NCI-H748 treated with DMSO at 0.1 percent for 48 hours (cell line): ENCODE results near the gene BARHL2.

Experiments used
- DNase-seq: peaks from one replicate; lab custom pipeline; 2025; lab: John Stamatoyannopoulos, UW

Gene BARHL2

DNA sequence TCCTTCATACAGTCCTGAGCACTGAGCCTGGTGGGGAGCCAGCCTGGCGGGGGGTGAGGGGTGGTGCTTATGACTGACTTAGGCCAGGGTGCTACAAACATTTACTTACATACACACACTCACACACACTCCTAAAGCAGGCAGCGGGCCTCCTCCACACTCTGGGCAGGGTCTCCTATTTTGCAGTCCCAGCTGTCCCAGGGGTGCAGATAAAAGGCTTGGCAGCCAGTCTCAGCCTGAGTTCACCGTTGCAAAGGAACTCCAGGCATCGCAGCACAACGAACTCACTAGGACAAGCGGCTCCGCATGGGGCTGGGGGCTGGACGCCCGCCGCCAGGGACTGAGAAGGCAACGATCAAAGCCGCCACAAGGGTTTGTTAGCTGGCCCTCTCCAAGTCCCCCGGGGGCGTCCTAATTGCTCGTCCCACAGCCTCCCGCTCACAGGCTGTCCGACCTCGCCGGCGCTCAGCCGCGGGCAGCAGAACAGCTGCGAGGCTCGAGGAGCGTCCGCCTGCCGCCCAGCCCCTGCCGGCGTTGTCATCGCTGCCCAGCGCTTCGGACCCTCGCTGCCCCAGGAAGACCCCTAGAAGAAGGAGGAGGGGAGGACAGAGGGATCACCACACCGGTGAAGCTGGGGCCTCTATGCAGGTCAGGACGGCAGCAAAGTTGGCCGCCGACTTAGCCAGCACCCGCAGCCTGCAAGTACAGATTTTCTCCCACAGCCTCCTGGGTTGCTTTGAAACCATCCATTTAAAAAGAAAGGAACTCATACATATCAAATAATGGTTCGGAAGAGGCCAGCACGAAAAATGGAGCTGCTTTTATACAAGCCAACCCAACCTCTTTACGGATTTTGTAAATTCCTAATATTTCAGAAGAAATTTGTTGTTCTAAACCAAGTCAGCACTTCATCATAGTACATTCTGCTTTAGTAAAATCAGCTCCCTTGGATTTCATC, 6.2 kb downstream of the BARHL2 start:
- DNase-seq: no peak

DNA sequence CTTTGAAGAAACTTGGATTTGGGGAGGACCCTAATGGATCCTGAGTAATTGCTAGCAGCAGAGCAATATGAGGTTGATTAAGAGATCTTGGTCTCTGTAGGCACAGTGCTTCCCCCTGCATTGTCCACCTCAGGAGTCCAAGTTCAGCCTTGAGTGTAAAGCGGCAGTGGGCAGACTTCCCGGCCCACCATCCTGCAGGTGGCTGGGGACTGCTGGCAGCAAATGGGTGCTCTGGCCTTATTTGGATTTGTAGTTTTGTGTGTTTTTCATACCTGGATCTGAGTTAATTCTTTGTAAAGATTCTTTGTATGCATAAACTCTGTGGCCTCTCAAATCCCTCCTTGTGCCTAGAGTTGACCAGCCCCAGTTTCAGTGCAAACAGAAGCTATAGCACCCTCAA, 7.6 kb downstream of the BARHL2 start:
- DNase-seq: no peak

DNA sequence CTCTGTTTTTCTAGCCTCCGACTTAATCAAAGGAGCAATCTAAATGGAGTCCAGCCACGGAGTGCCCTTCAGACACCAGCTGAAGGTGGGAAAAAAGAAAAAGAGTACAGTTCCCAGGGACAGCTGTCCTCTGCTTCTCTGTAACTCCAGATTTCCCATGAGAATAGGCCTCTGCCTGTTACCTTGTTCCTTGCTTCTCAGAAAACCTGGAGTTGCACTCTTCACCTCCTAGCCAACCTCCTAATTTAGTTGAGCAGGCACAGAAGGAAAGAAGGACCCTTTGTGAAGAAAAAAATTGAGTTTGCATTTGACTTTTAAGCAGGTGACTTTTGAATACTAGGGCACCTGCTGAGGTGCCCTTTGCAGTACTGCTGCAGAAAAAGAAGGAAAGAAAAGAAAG, 8.3 kb downstream of the BARHL2 start:
- DNase-seq: no peak

DNA sequence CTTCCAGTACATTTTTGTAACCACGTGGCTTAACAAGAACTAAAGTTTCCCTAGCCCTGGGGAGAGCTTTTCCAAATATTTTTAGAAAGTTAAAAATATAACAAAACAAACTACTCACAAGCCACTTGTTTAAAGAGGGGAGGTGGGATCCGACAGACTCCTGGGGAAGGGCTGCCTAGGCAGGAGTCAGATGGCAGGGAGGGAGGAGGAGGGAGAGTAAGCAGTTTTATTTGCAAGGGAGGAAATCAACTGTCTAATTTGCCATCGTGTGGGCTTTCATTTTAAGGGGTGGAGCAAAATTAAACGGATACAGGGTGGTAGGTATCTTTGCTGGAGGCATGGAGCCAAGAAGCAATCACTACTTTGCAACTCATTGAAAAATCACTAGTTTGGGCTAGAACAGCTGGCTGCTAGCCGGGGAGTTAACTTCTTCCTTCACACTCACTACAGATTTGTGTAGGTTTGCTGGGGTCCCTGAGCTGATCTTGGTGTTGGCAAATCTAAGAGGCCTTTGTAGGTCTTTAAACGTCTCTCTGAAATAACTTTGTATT, 8.8 kb downstream of the BARHL2 start:
- DNase-seq: no peak

GRCh38 chr1:90707363-90707710, 9.8 kb downstream of the BARHL2 start:
- DNase-seq: no peak

DNA sequence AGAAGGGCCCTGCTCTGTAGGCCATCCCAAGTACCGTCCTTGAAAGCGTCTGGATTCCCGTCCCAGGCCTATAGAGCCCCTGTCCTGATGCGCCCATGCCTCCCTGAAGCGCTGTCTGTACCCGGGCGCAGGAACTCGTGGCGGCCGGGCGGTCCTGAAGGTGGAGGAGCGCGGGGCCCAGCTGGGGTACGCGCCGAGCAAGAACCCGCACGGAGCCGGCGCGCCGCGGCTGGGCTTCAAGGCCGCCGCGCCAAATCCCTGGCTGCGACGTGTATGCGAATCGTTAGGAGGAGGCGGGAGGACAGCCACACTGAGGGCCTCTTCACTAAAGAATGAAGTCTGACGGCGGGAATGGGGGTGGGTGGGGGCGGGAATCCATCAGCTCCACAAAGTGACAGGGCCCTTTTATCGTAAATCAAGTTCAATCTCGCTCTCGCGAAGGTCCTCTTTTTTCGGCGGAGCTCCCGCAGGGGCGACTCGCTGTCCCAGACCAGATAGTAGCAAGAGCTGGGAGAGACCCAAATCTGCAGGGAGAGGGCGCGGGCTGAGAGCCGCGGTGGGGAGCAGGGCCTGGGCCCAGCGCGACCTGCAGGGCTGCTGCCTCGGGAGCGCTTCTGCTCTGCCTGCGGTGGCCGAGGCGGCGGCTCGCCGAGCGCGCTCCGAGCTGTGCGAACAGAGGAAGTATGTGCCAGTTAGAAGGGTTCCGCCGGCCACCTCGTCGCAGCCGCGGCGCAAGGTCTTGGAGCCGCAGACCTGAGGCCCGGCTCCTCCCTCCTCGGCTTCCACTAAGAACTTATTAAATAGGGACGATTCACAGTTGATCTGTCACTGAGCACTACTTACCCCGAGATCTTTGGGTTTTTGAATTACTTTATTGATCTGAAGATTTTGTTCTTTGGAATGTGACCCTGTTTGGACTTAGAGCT, 10.4 kb downstream of the BARHL2 start:
- no peak for DNase-seq

DNA sequence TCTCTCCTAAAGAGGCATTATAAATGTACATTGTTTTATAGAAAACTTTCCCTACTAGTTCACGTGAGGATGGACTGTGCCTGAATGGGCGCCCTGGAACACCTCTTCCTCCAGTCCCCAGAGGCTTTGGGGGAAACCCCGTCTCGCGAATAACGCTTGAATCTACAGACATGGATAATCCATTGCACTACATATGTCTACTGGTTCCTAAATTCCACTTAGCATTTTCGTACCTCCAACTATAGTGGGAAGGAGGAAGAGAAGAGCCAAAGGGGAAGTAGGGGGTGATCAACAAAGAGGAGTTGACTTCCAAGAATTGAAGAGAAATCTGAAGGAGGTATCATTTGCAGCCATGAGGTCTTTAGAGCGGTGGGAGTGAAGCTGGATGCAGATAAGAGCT, 11.1 kb downstream of the BARHL2 start:
- DNase-seq: no peak

DNA sequence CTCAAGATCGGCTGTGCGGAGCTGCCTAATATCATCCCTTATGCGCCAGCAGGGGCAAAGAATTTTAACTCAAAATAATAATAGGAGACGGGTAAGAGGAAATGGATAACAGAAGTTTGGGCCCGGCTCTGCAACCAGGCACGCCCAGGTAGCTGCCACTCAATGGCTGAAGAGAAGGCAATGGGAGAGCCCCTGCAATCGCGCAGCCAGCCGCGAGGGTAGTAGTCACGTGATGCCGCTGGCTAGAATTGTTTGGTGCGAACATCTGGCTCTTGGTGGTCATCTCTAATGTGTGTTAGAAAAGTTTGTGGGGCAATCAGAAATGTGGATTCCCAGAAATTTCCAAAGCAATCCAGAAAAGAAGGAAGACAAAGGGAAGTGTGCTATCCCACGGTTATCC, 12.3 kb downstream of the BARHL2 start:
- no peak for DNase-seq

DNA sequence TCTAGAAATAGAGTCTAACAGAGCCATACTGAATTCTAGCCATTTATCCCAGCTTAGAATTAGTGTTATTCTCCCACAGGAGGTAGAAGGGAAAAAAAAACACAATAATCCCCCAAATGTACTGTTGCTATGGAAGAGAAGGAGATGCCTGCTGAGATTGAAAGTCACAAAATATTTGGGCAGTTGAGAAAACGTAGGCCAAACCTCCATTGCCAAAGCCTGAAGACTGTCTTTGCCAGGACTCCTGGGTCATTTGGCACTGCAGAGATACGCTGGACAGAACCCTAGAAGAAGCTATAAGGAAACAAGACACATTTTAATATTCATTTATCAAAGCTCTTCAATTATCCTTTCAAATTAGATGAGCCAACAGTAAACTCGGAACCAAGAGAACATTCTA, 22.3 kb downstream of the BARHL2 start:
- no peak for DNase-seq

DNA sequence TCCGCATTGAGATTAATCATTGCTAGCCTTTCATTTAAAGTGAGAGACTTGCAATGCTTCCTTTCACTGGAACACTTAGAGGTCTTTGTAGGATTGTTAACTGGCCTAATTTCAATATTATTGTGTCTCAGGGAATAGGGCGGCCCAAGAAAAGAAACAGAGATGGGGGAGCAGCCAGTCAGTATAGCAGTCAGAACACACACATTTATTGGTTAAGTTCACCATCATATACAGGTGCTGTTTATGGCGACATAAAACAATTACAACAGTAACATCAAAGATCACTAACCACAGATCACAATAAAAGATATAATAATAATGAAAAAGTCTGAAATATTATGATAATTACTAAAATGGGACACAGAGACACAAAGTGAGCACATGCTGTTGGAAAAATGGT, 29.4 kb downstream of the BARHL2 start:
- DNase-seq: no peak

DNA sequence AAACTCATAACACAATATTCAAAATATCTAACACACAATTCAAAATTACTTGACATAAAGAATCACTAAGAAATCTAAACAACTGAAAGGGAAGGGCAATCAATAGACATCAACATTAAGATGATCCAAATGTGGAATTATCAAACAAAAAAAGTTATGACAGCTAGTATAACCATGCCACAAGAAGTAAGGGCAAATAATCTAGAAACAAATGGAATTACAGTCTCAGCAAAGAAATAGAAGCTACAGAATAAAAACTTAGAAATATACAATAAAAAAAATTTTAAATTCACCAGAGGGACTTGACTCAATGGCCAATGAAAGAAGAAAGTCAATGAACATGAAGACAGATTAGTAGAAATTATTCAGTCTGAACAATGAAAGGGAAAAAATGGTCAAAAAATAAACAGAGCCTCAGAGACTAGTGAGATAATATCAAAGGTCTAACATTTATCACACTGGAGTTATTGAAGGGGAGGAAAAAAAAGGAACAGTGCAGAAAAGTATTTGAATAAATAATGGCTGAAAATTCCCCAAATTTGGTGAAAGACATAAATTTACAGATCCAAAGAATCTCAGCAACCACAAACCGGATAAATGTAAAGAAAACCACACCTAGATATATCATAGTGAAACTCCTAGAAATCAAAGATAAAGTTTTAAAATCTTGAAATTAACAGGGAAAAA, 41.8 kb downstream of the BARHL2 start:
- no peak for DNase-seq

- no peak for DNase-seq
Observed at GRCh38 chr1:90671741-90672140, 45.4 kb downstream of the BARHL2 start.

DNA sequence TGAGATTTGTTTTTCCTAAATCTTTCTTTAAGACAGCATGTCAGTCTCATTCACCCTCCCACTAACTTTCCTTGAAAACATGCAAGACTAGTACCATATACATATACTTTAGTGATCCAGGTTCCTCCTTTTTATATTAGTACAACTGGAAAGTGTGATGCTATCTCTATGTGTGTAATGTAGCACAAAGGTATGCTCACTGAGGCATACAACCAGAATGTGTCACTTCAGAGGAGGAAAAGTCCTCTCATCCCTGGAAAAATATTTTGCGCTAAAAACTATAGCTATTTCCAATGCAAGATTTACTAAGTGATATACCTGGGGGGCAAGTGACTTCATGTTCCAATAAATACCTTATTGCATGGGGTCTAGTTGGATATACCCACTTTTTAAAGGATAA, 45.9 kb downstream of the BARHL2 start:
- no peak for DNase-seq
